ENCODE measurements around the gene MON1B. TPM values are rescaled to one million over a fixed set of nuclear protein-coding genes. Genes with fewer than 3 reads are reported as not detected.

The MON1B gene
- total and polyA plus RNA-seq, 2 donors (not counting 3 experiments of a cell fraction or from before 2014, with no cell fraction given) = 35.8 to 57.0 TPM

DNA sequence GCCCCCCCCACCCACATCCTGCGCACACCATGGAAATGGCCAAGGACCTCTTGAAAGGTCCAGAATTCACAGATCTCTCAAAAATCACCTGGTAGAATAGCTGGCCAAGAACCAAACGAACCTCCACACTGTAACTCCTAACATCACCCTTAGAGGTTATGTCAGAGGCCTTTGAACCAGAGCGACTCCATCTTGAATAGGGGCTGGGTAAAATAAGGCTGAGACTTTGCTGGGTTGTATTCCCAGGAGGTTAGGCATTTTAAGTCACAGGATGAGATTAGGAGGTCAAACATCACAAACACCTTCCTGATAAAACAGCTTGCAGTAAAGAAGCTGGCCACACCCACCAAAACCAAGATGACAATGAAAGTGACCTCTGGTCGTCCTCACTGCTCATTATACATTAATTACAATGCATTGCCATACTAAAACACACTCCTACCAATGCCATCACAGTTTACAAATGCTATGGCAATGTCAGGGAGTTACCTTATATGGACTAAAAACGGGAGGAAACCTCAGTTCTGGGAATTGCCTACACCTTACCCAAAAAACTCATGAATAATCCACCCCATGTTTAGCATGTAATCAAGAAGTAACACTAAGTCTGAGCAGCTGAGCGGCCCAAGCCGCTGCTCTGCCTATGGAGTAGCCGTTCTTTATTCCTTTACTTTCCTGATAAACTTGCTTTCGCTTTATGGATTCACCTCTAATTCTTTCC, 43.0 kb downstream of the MON1B start:
- intact Hi-C loops (cut with micrococcal nuclease) (loop anchor here (2.0 to 10.0 kb wide), 2 partner anchors 21 to 141 kb away; no protein-coding TSS in a partner anchor), dilution Hi-C loops (cut with MboI; ENCODE audit: extremely low pct_ligation_motif_present, low sequenced_read_pairs) (loop anchor here (25.0 kb wide), 1 partner anchor 353 kb away; no protein-coding TSS in a partner anchor)
- Histone ChIP-seq H3K9me1 (replicated peaks; ENCODE audit: control insufficient read depth, extremely low read depth, insufficient read depth, low read length) (no peaks in the 10 kb centered on the region), H3K9ac (replicated peaks; ENCODE audit: extremely low read depth, insufficient read depth, low read length) (no peak overlapping the region), H3K4me1 (ENCODE audit: control insufficient read depth, extremely low read depth, insufficient read depth, low read length) (no peaks in the 10 kb centered on the region), H3K4me2 (ENCODE audit: insufficient read depth, low read length) (no peak overlapping the region), H3K9me3 (replicated peaks; ENCODE audit: control insufficient read depth, insufficient read depth, low read length) (no peaks in the 10 kb centered on the region), H3K27ac (ENCODE audit: insufficient read depth, low read depth, low read length) (no peak overlapping the region), H4K20me1 (replicated peaks; ENCODE audit: control insufficient read depth, extremely low read depth, insufficient read depth, low read length) (no peaks in the 10 kb centered on the region), H3K4me3 (replicated peaks in 1 of 3; ENCODE audit: insufficient read depth in 1 of 3, low read depth in 1 of 3, low read length in 3 of 3) (no peak overlapping the region), H3K27me3 (ENCODE audit: control insufficient read depth in 2 of 2, insufficient read depth in 2 of 2, low read length in 2 of 2) (no peaks in the 10 kb centered on the region), H3K79me2 (ENCODE audit: control insufficient read depth, insufficient read depth, low read length) (no peaks in the 10 kb centered on the region), H3K36me3 (ENCODE audit: control insufficient read depth in 2 of 2, extremely low read depth in 1 of 2, insufficient read depth in 2 of 2, low read length in 2 of 2) (no peaks in the 10 kb centered on the region), H2AFZ (ENCODE audit: low read depth, low read length) (no peak overlapping the region)
- ChIA-PET POLR2A (interaction anchor here (0.7 kb wide), 1 partner anchor 198 kb away, joined by 3 read pairs; no protein-coding TSS in a partner anchor), CTCF (interaction anchor here (1.7 to 9.8 kb wide), 4 partner anchors 203 to 427 kb away, joined by 5 to 185 read pairs (median 28); no protein-coding TSS in a partner anchor)
- no TSS peak for BruUV-seq (replicated peaks)
- TF ChIP-seq FOS (IDR thresholded peaks at IDR 0.05; ENCODE audit: borderline replicate concordance, insufficient read depth, low read length) (no peak), JUN (IDR thresholded peaks at IDR 0.05; ENCODE audit: borderline replicate concordance, insufficient read depth, insufficient read length, low read depth) (no peak), MYC (IDR thresholded peaks at IDR 0.05; ENCODE audit: low read depth, low read length) (no peak), GATA2 (IDR thresholded peaks at IDR 0.05; ENCODE audit: insufficient read depth, insufficient read length, low read depth, low read length) (no peak), POLR2A (IDR thresholded peaks at IDR 0.05; ENCODE audit: low read depth, low read length) (no peak), EZH2 (IDR thresholded peaks at IDR 0.05; ENCODE audit: borderline replicate concordance, low read depth, low read length, severe bottlenecking) (no peak), POLR2AphosphoS5 (IDR thresholded peaks at IDR 0.05; ENCODE audit: insufficient read depth, low read depth, low read length) (no peak)
- TF ChIP-seq, protein P1, sequence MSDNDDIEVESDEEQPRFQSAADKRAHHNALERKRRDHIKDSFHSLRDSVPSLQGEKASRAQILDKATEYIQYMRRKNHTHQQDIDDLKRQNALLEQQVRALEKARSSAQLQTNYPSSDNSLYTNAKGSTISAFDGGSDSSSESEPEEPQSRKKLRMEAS (IDR thresholded peaks at IDR 0.05; ENCODE audit: insufficient read depth, insufficient read length) = no peak
- TF ChIP-seq, protein P2, sequence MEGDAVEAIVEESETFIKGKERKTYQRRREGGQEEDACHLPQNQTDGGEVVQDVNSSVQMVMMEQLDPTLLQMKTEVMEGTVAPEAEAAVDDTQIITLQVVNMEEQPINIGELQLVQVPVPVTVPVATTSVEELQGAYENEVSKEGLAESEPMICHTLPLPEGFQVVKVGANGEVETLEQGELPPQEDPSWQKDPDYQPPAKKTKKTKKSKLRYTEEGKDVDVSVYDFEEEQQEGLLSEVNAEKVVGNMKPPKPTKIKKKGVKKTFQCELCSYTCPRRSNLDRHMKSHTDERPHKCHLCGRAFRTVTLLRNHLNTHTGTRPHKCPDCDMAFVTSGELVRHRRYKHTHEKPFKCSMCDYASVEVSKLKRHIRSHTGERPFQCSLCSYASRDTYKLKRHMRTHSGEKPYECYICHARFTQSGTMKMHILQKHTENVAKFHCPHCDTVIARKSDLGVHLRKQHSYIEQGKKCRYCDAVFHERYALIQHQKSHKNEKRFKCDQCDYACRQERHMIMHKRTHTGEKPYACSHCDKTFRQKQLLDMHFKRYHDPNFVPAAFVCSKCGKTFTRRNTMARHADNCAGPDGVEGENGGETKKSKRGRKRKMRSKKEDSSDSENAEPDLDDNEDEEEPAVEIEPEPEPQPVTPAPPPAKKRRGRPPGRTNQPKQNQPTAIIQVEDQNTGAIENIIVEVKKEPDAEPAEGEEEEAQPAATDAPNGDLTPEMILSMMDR (IDR thresholded peaks at IDR 0.05; ENCODE audit: extremely low read depth in 1 of 2, insufficient read depth in 1 of 2, low read depth in 1 of 2, low read length in 2 of 2) = no peak
- DNase-seq (ENCODE audit: low read depth, low spot score) (no peak), FAIRE-seq (no peak)
